Stimulated activated CD8-positive, alpha-beta memory T cell treated with anti-CD3 and anti-CD28 coated beads, Interleukin-15, amount 100 ng/mL, for 1 hour (primary cell): ENCODE results near the gene DDX25.

Experiments used
- DNase-seq: peaks from one replicate; pipeline ENCODE4 v3.0.0-alpha.2; 2020; ENCODE audit warnings: low read depth

The DDX25 gene

GRCh38 chr11:125935618-125936199 lies 31.4 kb downstream of the DDX25 start:
- DNase-seq: no peak

DNA sequence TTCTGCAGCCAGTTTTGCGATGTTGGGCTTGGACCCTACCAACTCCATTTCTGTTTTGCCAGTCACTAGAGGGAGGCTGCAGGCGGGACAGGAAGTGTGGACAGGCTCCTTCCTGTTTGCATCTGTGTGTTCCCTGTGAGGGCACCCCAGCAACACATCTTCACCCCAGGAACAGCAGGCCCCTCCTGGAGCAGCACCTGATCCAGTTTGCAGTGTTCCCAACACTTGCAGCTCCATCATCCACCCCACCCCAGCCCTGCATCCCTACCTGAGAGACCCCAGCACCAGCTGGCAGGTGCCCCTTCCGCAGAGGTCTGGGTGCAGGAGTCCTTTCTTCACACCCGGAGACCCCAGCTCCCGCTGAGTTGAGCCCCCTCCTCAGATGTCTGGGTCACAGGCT lies 34.1 kb downstream of the DDX25 start:
- DNase-seq: no peak

DNA sequence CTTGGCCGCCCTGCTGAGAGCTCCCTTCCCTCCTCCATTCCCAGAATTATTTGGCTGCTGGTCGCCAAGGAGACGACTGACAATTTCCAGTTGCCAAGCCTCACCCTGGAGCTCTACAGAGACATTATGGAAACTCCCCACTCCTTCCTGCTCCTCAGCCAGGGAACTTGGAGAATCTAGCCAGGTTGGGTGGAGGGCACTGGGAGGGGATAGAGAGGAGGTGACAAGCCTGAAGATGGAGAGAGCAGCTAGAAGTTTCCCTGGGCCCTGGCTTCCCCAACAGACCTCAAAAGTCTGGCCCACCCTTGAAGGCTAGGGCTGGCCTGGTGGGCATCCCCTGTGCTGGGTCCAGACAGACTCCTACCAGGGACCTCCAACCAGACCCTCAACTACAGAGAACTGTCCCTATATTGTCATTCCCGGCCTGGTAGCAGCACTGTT lies 34.8 kb downstream of the DDX25 start:
- no peak for DNase-seq

DNA sequence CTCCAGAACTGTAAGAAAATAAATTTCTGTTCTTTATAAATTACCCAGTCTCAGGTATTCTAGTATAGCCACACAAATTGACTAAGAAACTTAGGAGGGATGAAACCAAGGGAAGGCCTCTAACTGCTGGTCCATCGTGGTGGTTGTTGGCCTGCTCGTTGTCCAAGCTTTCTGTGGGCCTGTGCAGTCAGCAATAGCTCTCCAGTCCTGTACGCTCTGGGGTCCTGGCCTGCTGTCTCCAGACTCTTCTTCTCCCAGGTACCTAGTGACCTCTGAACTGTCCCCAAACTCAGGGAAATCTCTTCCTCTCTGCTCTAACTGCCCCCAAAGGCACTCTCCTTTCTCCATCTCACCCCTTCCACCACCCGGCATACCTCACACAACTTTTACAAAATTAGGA lies 35.8 kb downstream of the DDX25 start:
- DNase-seq: no peak

GRCh38 chr11:125941267-125941618 lies 36.9 kb downstream of the DDX25 start:
- DNase-seq: no peak

- DNase-seq: peak; percentile 24
Observed at GRCh38 chr11:125941619-125942611, 37.6 kb downstream of the DDX25 start.

GRCh38 chr11:125942771-125943428 lies 38.6 kb downstream of the DDX25 start:
- DNase-seq: no peak

- DNase-seq: no peak
Observed at GRCh38 chr11:125943661-125944349, 39.5 kb downstream of the DDX25 start.

DNA sequence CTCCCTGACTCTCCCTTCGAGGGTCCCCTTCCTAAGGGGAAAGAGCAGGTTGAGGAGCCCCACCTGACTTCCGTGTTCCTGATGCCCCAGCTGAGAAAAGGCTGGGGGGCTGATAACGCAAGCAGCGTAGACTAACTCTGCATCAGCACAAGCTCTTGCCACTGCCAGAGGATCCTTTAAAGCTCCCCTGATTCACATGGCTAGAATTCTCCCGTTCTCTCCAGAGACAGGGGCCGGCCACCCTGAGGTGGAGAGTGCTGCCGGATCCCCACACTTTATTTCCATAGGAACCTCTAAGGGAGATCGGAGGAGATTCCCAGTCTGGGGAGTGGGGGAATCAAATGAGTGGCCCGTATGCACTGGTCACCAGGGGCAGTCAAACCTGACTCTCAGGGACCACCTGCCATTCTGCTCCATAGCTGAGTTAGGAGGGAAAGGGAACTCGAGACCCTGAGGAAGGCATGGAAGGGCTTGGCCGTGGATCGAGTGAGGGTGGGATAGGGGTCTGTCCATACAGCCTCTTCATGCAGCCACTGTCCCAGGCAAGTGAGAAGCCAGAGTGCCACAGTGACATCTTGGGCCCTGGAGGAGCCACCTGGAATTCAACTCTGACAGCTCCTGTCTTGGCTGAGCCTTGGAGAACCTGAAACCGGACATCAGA lies 40.2 kb downstream of the DDX25 start:
- no peak for DNase-seq

DNA sequence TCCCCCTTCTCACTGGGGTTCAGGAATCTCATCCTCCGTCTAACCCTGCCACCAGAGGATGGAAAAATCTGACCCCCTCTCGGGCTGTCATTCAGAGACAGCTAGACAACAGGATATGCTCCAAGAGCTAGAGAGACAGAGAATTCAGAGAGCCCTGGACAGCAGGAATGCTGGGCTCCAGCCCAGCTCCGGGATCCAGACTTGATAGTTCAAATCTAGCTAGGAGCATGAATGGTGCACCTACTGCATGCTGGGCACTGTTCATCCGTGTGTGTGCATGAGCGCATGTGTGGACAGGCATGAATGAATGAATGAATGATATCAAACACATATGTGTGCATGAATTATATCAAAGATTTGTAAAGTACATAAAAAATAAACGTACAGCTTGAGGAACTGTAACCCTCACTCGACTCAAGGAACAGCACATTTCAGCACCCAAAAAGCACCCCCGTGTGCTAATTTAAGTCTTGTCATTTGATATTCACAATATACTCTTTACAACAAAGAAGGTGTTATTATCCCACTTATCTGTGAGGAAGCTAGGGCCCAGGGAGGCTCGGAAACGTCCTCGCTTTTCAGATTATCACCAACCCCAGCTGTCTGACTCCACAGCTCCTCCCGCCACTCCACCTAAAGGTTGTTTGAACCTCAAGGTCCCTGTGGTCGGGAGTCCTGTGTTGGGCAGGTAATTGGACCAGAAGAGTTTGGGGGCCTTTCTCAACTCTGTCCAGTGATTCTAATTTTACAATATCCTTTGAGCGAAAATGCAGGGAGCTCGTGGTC lies 40.9 kb downstream of the DDX25 start:
- no peak for DNase-seq

- DNase-seq: no peak
Observed at GRCh38 chr11:125945797-125946520, 41.7 kb downstream of the DDX25 start, which contains the start of gene VSIG10L2. VSIG10L2 (plus strand) TSS chr11:125946044; CDS start chr11:125946056, 12 bp downstream.

- DNase-seq: no peak
Observed at GRCh38 chr11:125946712-125947418, 42.6 kb downstream of the DDX25 start.

DNA sequence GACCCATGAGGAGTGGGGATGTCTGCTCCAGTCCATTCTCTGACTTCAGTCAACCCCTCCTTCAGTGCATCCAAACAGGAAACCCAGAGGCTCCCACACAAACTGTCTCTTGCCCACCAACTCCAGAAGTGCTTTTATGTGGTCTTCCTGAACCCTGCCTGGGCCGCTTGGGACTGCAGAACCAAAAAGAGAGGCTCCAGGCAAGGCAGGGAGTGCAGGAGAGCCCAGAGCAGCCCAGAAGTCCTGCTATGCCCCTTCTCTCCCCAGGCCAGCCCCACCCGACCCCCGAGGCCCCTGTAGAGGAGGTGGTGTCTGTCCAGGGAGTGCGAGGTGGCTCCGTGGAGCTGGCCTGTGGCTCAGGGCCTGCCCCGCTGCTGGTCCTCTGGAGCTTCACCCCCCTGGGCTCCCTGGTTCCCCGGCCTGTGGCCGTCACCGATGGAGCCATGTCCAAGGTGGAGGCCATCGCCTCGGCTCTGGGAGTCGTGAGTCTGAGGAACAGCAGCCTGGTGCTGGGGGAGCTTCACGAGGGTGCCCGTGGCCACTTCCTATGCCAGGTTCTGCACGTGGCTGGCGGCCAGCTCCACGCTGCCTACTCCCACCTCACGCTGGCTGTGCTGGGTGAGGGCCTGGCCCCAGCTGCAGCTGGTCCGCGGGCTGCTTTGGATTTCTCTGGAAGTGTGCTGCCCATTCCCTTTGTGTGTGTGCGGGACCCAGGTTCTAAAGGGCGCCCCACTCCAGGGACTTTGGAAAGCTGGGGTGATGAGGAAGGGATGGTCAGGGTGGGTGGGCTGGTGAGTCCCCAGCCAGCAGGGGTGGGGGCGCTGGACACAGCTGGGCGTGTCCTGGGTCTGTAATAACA lies 43.3 kb downstream of the DDX25 start:
- no peak for DNase-seq

- no peak for DNase-seq
Observed at GRCh38 chr11:125948278-125949051, 44.2 kb downstream of the DDX25 start.

DNA sequence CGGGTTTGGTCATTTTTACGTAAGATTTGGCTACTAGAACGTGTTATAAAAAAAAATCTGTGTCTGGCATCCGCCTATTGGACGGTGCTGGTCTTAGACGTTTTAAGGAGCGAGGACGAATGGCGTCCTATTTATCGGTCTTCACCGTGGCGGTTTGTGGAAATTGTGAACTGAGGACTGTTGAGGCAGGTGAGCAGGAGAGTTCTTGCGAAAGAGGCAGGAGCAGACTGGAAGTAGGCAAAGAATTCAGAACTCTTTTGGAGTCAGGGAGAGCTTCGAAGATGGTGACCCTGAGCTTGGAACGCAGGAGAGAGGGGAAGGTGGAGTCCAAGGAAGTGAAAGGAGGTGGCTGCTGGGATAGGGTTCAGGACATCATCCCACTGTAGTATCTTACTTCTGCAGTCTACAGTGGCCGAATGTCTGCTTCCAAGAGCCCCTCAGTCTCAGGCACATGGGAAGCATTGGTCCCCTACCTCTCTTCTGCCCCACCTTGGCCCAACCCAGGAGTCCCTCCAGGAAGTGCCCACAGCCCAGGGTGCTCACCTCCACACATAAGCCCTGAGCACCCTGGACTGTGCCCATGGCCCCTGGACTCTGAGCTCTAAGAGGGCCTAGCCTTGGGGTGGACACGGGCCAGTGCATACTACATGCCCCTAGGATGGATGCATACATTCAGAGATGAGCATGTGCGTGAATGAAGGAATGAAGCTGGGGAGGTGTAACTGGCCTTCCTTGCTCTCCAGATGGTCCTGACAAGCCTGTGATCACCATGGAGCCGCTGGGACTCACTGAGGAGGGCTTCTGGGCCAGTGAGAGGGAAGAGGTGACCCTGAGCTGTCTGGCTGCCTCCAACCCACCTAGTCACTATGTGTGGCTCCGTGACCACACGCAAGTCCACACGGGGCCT lies 45.2 kb downstream of the DDX25 start:
- DNase-seq: no peak

GRCh38 chr11:125950178-125950490 lies 45.8 kb downstream of the DDX25 start:
- no peak for DNase-seq
